GM12878 (cell line): Measurements from ENCODE around the gene CTR9. TPM values are rescaled to one million over a fixed set of nuclear protein-coding genes. Genes with fewer than 3 reads are reported as not detected.

Source experiments
- BRCA1 ChIP-seq: IDR thresholded peaks from 2 replicates; pipeline ENCODE4 v1.6.1; 2011; ENCODE audit warnings: low read depth, low read length, improper control_type of control experiment
- CBFB ChIP-seq: IDR thresholded peaks from 2 replicates; pipeline ENCODE4 v1.6.1; 2016; ENCODE audit warnings: antibody characterized with exemption, low read depth
- CREB1 ChIP-seq: IDR thresholded peaks from 2 replicates; pipeline ENCODE4 v1.6.1; 2012; ENCODE audit warnings: low read depth, mild to moderate bottlenecking, inconsistent platforms
- EED ChIP-seq: sonication (generic); IDR thresholded peaks from 2 replicates; pipeline ENCODE4 v1.6.1; 2016; ENCODE audit warnings: antibody characterized with exemption, low read depth
- GABPA ChIP-seq: IDR thresholded peaks from 2 replicates; pipeline ENCODE4 v1.6.1; 2014; ENCODE audit warnings: antibody characterized with exemption, low read depth, mild to moderate bottlenecking, inconsistent platforms
- HDAC6 ChIP-seq: fragments of 200-600 bp; sonication (generic); IDR thresholded peaks from one replicate; pipeline ENCODE4 v1.8.0; 2017; ENCODE audit warnings: antibody characterized with exemption; ENCODE audit not compliant: unreplicated experiment
- IKZF1 ChIP-seq: fragments of 450-650 bp; conservative IDR thresholded peaks from 2 replicates; pipeline ENCODE4 v1.6.1; 2017; ENCODE audit warnings: antibody characterized with exemption, mild to moderate bottlenecking
- JUND ChIP-seq: IDR thresholded peaks from 2 replicates; pipeline ENCODE4 v1.6.1; 2012; ENCODE audit warnings: low read depth, mild to moderate bottlenecking, low read length, improper control_type of control experiment, moderate library complexity
- KAT2A ChIP-seq: conservative IDR thresholded peaks from 2 replicates; pipeline ENCODE4 v1.6.1; 2011; ENCODE audit warnings: low read depth, low read length; ENCODE audit not compliant: control insufficient read depth
- MAX ChIP-seq: IDR thresholded peaks from 2 replicates; pipeline ENCODE4 v1.6.1; 2012; ENCODE audit warnings: low read depth, low read length, improper control_type of control experiment
- NFXL1 ChIP-seq: fragments of 450-650 bp; IDR thresholded peaks from 2 replicates; pipeline ENCODE4 v1.6.1; 2017; ENCODE audit warnings: antibody characterized with exemption, mild to moderate bottlenecking, borderline replicate concordance
- POLR2AphosphoS2 ChIP-seq: IDR thresholded peaks from 2 replicates; pipeline ENCODE4 v1.6.1; 2011; ENCODE audit warnings: low read depth, mild to moderate bottlenecking, low read length, improper control_type of control experiment, moderate library complexity
- POLR2AphosphoS5 ChIP-seq: IDR thresholded peaks from 2 replicates; pipeline ENCODE4 v1.6.1; 2011; ENCODE audit warnings: mild to moderate bottlenecking, low read length, inconsistent platforms
- SIN3A ChIP-seq: IDR thresholded peaks from 2 replicates; pipeline ENCODE4 v1.6.1; 2012; ENCODE audit warnings: low read depth, low read length, improper control_type of control experiment
- SIX5 ChIP-seq: IDR thresholded peaks from 2 replicates; pipeline ENCODE4 v1.6.1; 2011; ENCODE audit warnings: mild to moderate bottlenecking, low read depth, low read length, moderate library complexity; ENCODE audit not compliant: severe bottlenecking
- SMAD1 ChIP-seq: fragments of 450-650 bp; IDR thresholded peaks from 2 replicates; pipeline ENCODE4 v1.6.1; 2018; ENCODE audit warnings: mild to moderate bottlenecking, low read depth; ENCODE audit not compliant: partially characterized antibody
- SMARCA5 ChIP-seq: fragments of 450-650 bp; IDR thresholded peaks from 2 replicates; pipeline ENCODE4 v1.6.1; 2017; ENCODE audit warnings: mild to moderate bottlenecking
- SRF ChIP-seq, 2 experiments: IDR thresholded peaks; 2 replicates each; pipeline ENCODE4 v1.6.1; 2011; ENCODE audit warnings: low read depth in 2 of 2, low read length in 2 of 2, mild to moderate bottlenecking in 1 of 2, moderate library complexity in 1 of 2
- SUZ12 ChIP-seq: fragments of 200-600 bp; sonication (generic); IDR thresholded peaks from one replicate; pipeline ENCODE4 v1.6.1; 2018; ENCODE audit warnings: antibody characterized with exemption, mild to moderate bottlenecking; ENCODE audit not compliant: unreplicated experiment
- TAF1 ChIP-seq: IDR thresholded peaks from 2 replicates; pipeline ENCODE4 v1.6.1; 2011; ENCODE audit warnings: mild to moderate bottlenecking, low read depth, low read length, borderline replicate concordance
- TBL1XR1 ChIP-seq: IDR thresholded peaks from 2 replicates; pipeline ENCODE4 v1.6.1; 2012; ENCODE audit warnings: low read depth, low read length, improper control_type of control experiment
- WRNIP1 ChIP-seq: IDR thresholded peaks from 2 replicates; pipeline ENCODE4 v1.6.1; 2011; ENCODE audit warnings: low read depth, low read length, improper control_type of control experiment, borderline replicate concordance
- YY1 ChIP-seq: IDR thresholded peaks from 2 replicates; pipeline ENCODE4 v1.6.1; 2011; ENCODE audit warnings: low read depth, mild to moderate bottlenecking, low read length
- ZBTB4 ChIP-seq: fragments of 450-650 bp; formaldehyde crosslinking; IDR thresholded peaks from 2 replicates; pipeline ENCODE4 v1.4.0; 2022; ENCODE audit warnings: mild to moderate bottlenecking, moderate library complexity
- ZNF384 ChIP-seq: IDR thresholded peaks from 2 replicates; pipeline ENCODE4 v1.6.1; 2012; ENCODE audit warnings: low read depth, mild to moderate bottlenecking, low read length, improper control_type of control experiment, borderline replicate concordance
- ZZZ3 ChIP-seq: IDR thresholded peaks from 2 replicates; pipeline ENCODE4 v1.6.1; 2011; ENCODE audit warnings: low read depth; ENCODE audit not compliant: control insufficient read depth, insufficient read length
- polyA plus RNA-seq, 11 experiments: library from polyadenylated mRNA; depleted of rRNA in 4 of 11; unstranded in 6 of 11; stranded (reverse) in 5 of 11; fragments of >200 nt; fragmentation: Nextera tagmentation in 4 of 11; fragmentation: Illumina TruSeq in 1 of 11; extraction: Ambion mirVana in 4 of 11; extraction: Trizol in 1 of 11; gene quantifications; 1 replicate in 1 of 11; 2 replicates in 10 of 11; pipeline versions ENCODE4 v1.2.1 to v1.2.3, GENCODE V29; 2011 to 2016; ENCODE audit warnings: inconsistent platforms in 2 of 11, missing spikeins in 2 of 11, low read depth in 1 of 11
- total RNA-seq, 4 experiments: library from RNA; depleted of rRNA in 3 of 4; stranded (reverse); fragments of >200 nt in 3 of 4; fragmentation: Illumina TruSeq in 1 of 4; extraction: Trizol in 1 of 4; gene quantifications; 2 replicates each; pipeline versions ENCODE4 v1.2.1 to v1.2.3, GENCODE V29; 2013 to 2021
- TF ChIP-seq, protein P1 (sequence below): fragments of 450-650 bp; IDR thresholded peaks from 2 replicates; pipeline ENCODE4 v1.6.1; 2017; ENCODE audit warnings: mild to moderate bottlenecking, low read depth, inconsistent platforms; ENCODE audit not compliant: poor library complexity, severe bottlenecking

CTR9 gene
- total and polyA plus RNA-seq, 10 of the 15 experiments (the other 5 are each of a cell fraction or from before 2014, with no cell fraction given), result 13.9 to 54.9 (median 28.9) TPM

GRCh38 chr11:10808553-10809372, 57.7 kb downstream of the CTR9 start, which contains the start of gene EIF4G2 (continued):
- TF ChIP-seq EED (peak; percentile 72; the same call in 1 of the 2 replicates), TAF1 (peak; percentile 93), GABPA (no peak), YY1 (peak; percentile 99), CBFB (peak; percentile 97), CREB1 (no peak; the same call in none of the 2 replicates), TBL1XR1 (no peak; the same call in 1 of the 2 replicates), JUND (no peak), SMARCA5 (0 out of 2 replicates have a peak, but pooled peaks have one; percentile 47), WRNIP1 (no peak), ZBTB4 (CRISPR knock-in tag) (no peak), MAX (no peak; the same call in 1 of the 2 replicates), ZZZ3 (no peak), HDAC6 (peak; percentile 89), IKZF1 (no peak; the same call in 1 of the 2 replicates), SUZ12 (no peak), SRF (IDR thresholded peaks at IDR 0.05; ENCODE audit: low read depth in 2 of 2, low read length in 2 of 2) (peak; percentile 86 to 97), SIX5 (no peak), POLR2AphosphoS5 (peak; percentile 100), ZNF384 (no peak), BRCA1 (no peak), NFXL1 (no peak), SIN3A (peak; percentile 63; the same call in 1 of the 2 replicates), POLR2AphosphoS2 (peak; percentile 99), KAT2A (no peak), SMAD1 (peak; percentile 97)
- TF ChIP-seq, protein P1, sequence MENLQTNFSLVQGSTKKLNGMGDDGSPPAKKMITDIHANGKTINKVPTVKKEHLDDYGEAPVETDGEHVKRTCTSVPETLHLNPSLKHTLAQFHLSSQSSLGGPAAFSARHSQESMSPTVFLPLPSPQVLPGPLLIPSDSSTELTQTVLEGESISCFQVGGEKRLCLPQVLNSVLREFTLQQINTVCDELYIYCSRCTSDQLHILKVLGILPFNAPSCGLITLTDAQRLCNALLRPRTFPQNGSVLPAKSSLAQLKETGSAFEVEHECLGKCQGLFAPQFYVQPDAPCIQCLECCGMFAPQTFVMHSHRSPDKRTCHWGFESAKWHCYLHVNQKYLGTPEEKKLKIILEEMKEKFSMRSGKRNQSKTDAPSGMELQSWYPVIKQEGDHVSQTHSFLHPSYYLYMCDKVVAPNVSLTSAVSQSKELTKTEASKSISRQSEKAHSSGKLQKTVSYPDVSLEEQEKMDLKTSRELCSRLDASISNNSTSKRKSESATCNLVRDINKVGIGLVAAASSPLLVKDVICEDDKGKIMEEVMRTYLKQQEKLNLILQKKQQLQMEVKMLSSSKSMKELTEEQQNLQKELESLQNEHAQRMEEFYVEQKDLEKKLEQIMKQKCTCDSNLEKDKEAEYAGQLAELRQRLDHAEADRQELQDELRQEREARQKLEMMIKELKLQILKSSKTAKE, result no peak
